Mucosa of descending colon (tissue), 3 donors: ENCODE results near the gene LRRC4B. TPM values are rescaled to one million over a fixed set of nuclear protein-coding genes. Genes with fewer than 3 reads are reported as not detected.
"Not testable (repeated sequence)": the region's sequence is repeated elsewhere in the genome, so short reads cannot be mapped to it uniquely, and the experiment has no call there.

Experiments
- ATAC-seq: fragments of 200-7000 bp; cut with Tn5 transposase; one replicate; pipeline ENCODE4 v1.9.1; 2020; ENCODE audit warnings: mild to moderate bottlenecking, moderate library complexity
- DNase-seq, 3 donors: peaks; one replicate each; pipeline ENCODE4 v3.0.0-alpha.2; 2020
- H3K36me3 ChIP-seq: fragments of 200-600 bp; one replicate; pipeline ENCODE4 v1.8.0; 2021; ENCODE audit warnings: low read depth, mild to moderate bottlenecking
- H3K4me1 ChIP-seq: fragments of 200-600 bp; one replicate; pipeline ENCODE4 v1.8.0; 2021; ENCODE audit warnings: low read depth, mild to moderate bottlenecking
- H3K4me3 ChIP-seq: fragments of 200-600 bp; one replicate; pipeline ENCODE4 v1.8.0; 2021; ENCODE audit warnings: mild to moderate bottlenecking
- H3K9me3 ChIP-seq: fragments of 200-600 bp; one replicate; pipeline ENCODE4 v1.8.0; 2021; ENCODE audit warnings: mild to moderate bottlenecking
- intact Hi-C, 2 donors: fragments of 100-400 bp; cut with DNase I in 1 of 2; cut with micrococcal nuclease in 1 of 2; formaldehyde crosslinking; loops; one replicate each; pipeline versions ENCODE4 v1.11.0 to v1.11.1; 2022; cut with DNase I, micrococcal nuclease
- total RNA-seq, 3 donors: library from RNA; stranded (reverse); fragmentation: NEBNext Ultra II Directional in 2 of 3; extraction: Animal tissue kit (Norgen Biotek cat#: 25700) in 2 of 3; gene quantifications; one replicate each; pipeline versions ENCODE4 v1.2.1 to v1.2.4, GENCODE V29; 2021 to 2023
- TF ChIP-seq, protein P1 (sequence below): fragments of 200-600 bp; IDR thresholded peaks from one replicate; pipeline ENCODE4 v1.8.0; 2022; ENCODE audit warnings: antibody characterized with exemption, mild to moderate bottlenecking
- donor health status: DM: no; HTN: no; CAD: no; lungs with moderate emphysema.
- donor health status: DM: no; HTN: no; CAD: no.
- donor health status: DM: no; HTN: yes; CAD: no.

Gene LRRC4B
- total RNA-seq, 3 donors from 2014 or later: 0.52 to 4.8 (median 1.3) TPM

DNA sequence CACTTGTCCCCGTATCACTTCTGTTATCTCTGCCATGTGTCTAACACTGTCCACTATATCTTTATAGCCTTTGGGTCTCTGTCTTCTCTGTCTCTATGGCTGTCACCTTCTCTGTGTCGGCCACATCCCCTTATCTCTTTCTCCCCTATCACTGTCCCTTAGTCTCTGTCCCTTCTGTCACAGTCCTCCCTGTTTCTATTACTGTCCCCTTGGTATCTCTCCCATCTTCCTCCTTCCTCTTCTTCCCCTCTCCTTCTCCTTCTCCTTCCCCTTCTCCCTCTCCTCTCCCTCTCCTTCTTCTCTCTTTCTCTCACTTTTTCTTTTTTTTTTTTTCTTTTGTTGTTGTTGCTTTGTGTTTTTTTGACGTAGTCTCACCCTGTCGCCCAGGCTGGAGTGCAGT lies 34.7 kb upstream of the LRRC4B start:
- intact Hi-C loops: no loop called here
- no peaks in the 10 kb centered on the region for H3K36me3 ChIP-seq

GRCh38 chr19:50602496-50602895 lies 34.3 kb upstream of the LRRC4B start:
- intact Hi-C loops: no loop called here

More for the DNA sequence above, 34.7 kb upstream of the LRRC4B start:
- DNase-seq (no peak), ATAC-seq (no peak)
- Histone ChIP-seq H3K4me3 (no peak overlapping the region), H3K9me3 (no peaks in the 10 kb centered on the region), H3K4me1 (no peaks in the 10 kb centered on the region)
- TF ChIP-seq, protein P1, sequence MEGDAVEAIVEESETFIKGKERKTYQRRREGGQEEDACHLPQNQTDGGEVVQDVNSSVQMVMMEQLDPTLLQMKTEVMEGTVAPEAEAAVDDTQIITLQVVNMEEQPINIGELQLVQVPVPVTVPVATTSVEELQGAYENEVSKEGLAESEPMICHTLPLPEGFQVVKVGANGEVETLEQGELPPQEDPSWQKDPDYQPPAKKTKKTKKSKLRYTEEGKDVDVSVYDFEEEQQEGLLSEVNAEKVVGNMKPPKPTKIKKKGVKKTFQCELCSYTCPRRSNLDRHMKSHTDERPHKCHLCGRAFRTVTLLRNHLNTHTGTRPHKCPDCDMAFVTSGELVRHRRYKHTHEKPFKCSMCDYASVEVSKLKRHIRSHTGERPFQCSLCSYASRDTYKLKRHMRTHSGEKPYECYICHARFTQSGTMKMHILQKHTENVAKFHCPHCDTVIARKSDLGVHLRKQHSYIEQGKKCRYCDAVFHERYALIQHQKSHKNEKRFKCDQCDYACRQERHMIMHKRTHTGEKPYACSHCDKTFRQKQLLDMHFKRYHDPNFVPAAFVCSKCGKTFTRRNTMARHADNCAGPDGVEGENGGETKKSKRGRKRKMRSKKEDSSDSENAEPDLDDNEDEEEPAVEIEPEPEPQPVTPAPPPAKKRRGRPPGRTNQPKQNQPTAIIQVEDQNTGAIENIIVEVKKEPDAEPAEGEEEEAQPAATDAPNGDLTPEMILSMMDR: no peak

DNA sequence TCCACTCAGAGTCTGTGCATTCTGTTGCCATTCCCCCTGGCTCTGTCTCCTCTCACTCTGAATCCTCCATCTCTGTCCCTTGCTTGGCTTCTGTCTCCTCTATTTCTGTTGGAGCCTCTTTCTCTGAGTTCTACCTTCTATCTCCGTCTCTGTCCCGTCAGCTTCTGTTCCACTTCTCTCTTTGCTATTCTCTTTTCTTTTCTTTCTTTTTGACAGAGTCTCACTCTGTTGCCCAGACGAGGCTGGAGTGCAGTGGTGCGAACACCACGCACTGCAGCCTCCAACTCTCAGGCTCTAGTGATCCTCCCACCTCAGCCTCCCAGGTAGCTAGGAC lies 33.8 kb upstream of the LRRC4B start:
- TF ChIP-seq, protein P1: no peak
- ATAC-seq: no peak
- Histone ChIP-seq H3K9me3 (no peaks in the 10 kb centered on the region), H3K4me3 (no peak overlapping the region), H3K36me3 (no peaks in the 10 kb centered on the region), H3K4me1 (no peaks in the 10 kb centered on the region)
- intact Hi-C loops: no loop called here
- DNase-seq: no peak

More at GRCh38 chr19:50602496-50602895, 34.3 kb upstream of the LRRC4B start:
- DNase-seq: no peak
- TF ChIP-seq, protein P1: no peak
- no peaks in the 10 kb centered on the region for H3K9me3 ChIP-seq
- H3K36me3 ChIP-seq: no peaks in the 10 kb centered on the region
- H3K4me3 ChIP-seq: no peak overlapping the region
- ATAC-seq: no peak
- no peaks in the 10 kb centered on the region for H3K4me1 ChIP-seq

DNA sequence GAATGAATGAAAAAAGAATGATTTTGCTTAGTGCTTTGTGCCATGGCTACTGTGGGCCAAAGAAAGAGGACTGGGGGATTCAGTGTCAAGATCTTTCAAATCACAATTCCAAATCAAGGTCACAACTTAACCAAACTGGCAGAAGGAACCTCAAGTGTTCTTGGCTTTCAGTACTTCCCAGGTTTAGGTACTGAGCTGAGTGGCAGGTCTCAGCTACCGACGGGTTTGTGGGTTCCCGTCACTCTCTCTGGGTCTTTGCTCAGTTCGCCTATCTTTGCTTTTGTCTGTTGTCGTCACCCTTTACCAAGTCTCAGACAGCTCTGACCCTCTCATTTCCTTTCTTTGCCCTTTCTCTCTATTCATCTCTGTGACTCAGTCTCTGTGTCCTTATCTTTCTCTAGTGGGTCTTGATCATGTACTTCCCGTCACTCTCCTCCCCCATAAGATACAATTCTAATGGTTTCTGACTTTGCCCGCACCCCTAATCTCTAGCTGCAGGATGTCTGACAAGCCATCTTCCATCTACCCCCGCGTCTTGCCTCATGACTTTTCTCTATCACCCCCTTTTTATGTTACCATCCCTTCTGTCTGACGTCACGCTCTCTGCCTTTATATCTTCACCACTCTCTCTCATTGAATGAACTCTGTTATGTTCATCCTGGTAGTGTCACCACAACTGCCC lies 33.3 kb upstream of the LRRC4B start:
- Histone ChIP-seq H3K36me3 (no peaks in the 10 kb centered on the region), H3K4me3 (no peak overlapping the region), H3K4me1 (no peaks in the 10 kb centered on the region), H3K9me3 (no peaks in the 10 kb centered on the region)
- ATAC-seq: no peak
- no peak for DNase-seq
- TF ChIP-seq, protein P1: no peak
- intact Hi-C loops: no loop called here

- intact Hi-C loops: no loop called here
- DNase-seq (no peak), ATAC-seq (no peak)
- TF ChIP-seq, protein P1: no peak
- Histone ChIP-seq H3K9me3 (no peaks in the 10 kb centered on the region), H3K36me3 (no peaks in the 10 kb centered on the region), H3K4me1 (no peaks in the 10 kb centered on the region), H3K4me3 (no peak overlapping the region)
Observed at GRCh38 chr19:50599427-50599826, 31.2 kb upstream of the LRRC4B start.

DNA sequence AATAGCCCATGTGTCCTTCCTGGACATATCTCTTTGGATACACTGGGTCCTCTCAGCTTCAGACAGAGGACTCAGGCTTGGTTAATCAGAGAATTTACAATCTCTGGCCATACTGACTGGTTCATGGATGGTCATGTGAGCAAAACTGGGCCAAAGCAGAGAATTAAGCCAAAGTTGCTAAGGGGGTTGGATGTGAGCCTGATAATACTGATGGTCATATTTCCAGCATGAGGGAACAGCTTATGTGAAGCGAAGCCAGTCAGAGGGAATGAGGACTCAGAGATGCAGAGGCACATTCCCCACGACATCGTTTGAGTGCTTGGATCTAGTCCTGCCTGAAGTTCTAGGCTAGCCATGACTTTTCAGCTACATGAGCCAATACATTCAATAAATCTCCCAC lies 22.0 kb upstream of the LRRC4B start:
- ATAC-seq (no peak), DNase-seq (no peak)
- no peaks in the 10 kb centered on the region for H3K36me3 ChIP-seq
- TF ChIP-seq, protein P1: no peak
- no peak overlapping the region for H3K4me3 ChIP-seq
- intact Hi-C loops: no loop called here
- H3K9me3 ChIP-seq: no peaks in the 10 kb centered on the region
- H3K4me1 ChIP-seq: no peaks in the 10 kb centered on the region

GRCh38 chr19:50581795-50582660 lies 13.8 kb upstream of the LRRC4B start:
- H3K9me3 ChIP-seq, H3K4me3 ChIP-seq, ATAC-seq, H3K36me3 ChIP-seq, intact Hi-C loops, H3K4me1 ChIP-seq, DNase-seq: not testable (repeated sequence)
